ENCODE results near the gene QDPR. TPM values are rescaled to one million over a fixed set of nuclear protein-coding genes. Genes with fewer than 3 reads are reported as not detected.

Gene QDPR
- total and polyA plus RNA-seq, 2 donors (not counting 1 experiment from before 2014, with no cell fraction given) = 2.7 to 8.1 TPM

DNA sequence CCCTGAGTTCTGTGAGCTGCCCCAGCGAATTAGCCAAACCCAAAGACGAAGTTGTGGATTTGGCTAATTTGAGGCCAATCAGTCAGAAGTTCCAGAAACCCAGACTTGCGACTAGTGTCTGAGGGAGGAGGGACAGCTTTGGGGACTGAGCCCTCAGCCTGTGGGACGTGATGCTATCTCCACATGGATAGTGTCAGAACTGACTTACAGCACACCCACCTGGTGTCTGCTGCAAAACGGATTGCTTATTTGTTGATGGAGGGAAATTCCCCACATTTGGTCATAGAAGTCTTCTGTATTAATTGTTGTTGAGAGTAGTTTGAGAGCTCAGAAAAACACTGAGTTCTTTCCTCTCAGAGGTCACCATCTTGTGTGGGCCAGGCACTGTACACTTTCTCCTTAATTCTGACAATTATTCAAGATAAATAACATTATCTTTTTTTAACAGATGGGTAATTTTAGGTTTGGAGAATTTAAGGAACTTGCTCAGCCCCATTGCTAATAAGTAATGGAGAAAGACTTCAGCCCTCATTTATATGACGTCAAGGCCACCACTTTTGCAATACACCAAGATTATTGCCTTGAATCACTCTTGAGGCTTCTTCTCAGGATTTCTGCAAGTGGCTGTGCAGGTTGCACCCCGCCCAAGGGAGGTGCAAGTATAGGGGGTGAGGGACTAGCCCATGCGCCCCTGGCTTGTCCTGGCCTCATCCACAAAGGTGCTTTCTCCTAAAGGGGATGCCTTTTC lies 19.8 kb upstream of the QDPR start:
- Histone ChIP-seq H3K4me2 (replicated peaks; ENCODE audit: low read depth, low read length, poor library complexity, severe bottlenecking) (no peak overlapping the region), H3K79me2 (ENCODE audit: control insufficient read depth, insufficient read depth, low read length) (no peaks in the 10 kb centered on the region), H3K36me3 (replicated peaks in 1 of 2; ENCODE audit: control extremely low read depth in 1 of 2, control insufficient read depth in 1 of 2, extremely low read depth in 1 of 2, insufficient read depth in 2 of 2, low read length in 1 of 2) (no peaks in the 10 kb centered on the region), H3K9me3 (ENCODE audit: control extremely low read depth in 1 of 3, control insufficient read depth in 2 of 3, insufficient read depth in 1 of 3, low read length in 2 of 3) (peaks cover 0 to 1% (median 0%) of the 10 kb centered on the region in 3 donors), H4K20me1 (ENCODE audit: control insufficient read depth, insufficient read depth, low read length, poor library complexity, severe bottlenecking) (no peaks in the 10 kb centered on the region), H2AFZ (ENCODE audit: insufficient read depth, low read depth, low read length, poor library complexity, severe bottlenecking) (no peak overlapping the region), H3K27ac (ENCODE audit: low read length in 2 of 2) (no peak overlapping the region), H3K4me3 (ENCODE audit: control extremely low read depth in 1 of 5, extremely low read depth in 1 of 5, insufficient read depth in 1 of 5, low read depth in 2 of 5, low read length in 4 of 5) (no peak overlapping the region), H3K9ac (ENCODE audit: low read length) (no peak overlapping the region), H3K4me1 (ENCODE audit: control insufficient read depth in 2 of 2, insufficient read depth in 2 of 2, low read length in 2 of 2) (no peaks in the 10 kb centered on the region), H3K27me3 (replicated peaks in 1 of 4; ENCODE audit: control extremely low read depth in 1 of 4, control insufficient read depth in 3 of 4, insufficient read depth in 4 of 4, low read length in 3 of 4) (peaks cover 0 to 4% (median 0%) of the 10 kb centered on the region in 4 experiments)
- Mint-ChIP-seq H3K27me3 (peaks cover 24% of the 10 kb centered on the region), H3K27ac (no peak overlapping the region), H3K9me3 (ENCODE audit: insufficient read depth) (no peaks in the 10 kb centered on the region), H3K4me1 (no peaks in the 10 kb centered on the region), H3K4me3 (no peak overlapping the region)
- ChIA-PET POLR2A (no interaction called here), CTCF (interaction anchor here (1.3 kb wide), 1 partner anchor 105 kb away, joined by 3 read pairs; no protein-coding TSS in a partner anchor)
- TF ChIP-seq CTCF (IDR thresholded peaks at IDR 0.05) (no peak), EZH2 (IDR thresholded peaks at IDR 0.05; ENCODE audit: borderline replicate concordance, insufficient read depth, low read depth, low read length, poor library complexity, severe bottlenecking) (no peak)
- DNase-seq (no peak), ATAC-seq (ENCODE audit: low read depth) (no peak)
- WGBS (ENCODE audit: insufficient coverage) = 70% methylated on average over 2 of the region's 8 CpGs
- intact Hi-C loops (cut with micrococcal nuclease) = no loop called here

DNA sequence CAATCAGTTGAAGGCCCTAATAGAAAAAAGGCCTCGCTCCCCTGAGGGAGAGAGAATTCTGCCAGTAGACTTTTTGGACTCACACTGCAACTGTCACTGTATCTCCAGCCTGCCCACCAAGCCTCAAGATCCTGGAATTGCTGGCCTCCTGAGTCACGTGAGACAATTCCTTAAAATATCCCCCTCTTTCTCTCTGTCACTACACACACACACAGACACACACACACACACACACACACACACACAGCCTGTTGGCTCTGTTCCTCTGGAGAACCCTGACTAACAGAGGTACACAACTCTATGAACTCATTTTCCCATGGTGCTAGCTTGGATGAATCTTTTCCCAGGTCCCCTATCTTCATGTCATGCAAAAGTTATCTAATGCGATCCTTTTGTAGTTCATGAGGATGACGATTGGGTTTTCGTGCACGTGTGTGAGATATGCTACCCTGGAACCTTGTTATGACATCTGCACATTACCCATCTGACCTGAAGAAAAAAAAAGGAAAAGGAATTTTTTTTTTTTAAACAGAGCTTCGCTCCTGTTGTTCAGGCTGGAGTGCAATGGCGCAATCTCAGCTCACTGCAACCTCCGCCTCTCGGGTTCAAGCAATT lies 16.8 kb upstream of the QDPR start:
- no peak overlapping the region for H3K4me3 Mint-ChIP-seq
- Histone ChIP-seq H3K27ac (ENCODE audit: low read length in 2 of 2) (no peak overlapping the region), H4K20me1 (ENCODE audit: control insufficient read depth, insufficient read depth, low read length, poor library complexity, severe bottlenecking) (no peaks in the 10 kb centered on the region), H3K4me2 (replicated peaks; ENCODE audit: low read depth, low read length, poor library complexity, severe bottlenecking) (no peak overlapping the region), H3K9me3 (ENCODE audit: control extremely low read depth in 1 of 3, control insufficient read depth in 2 of 3, insufficient read depth in 1 of 3, low read length in 2 of 3) (no peaks in the 10 kb centered on the region), H3K79me2 (ENCODE audit: control insufficient read depth, insufficient read depth, low read length) (no peaks in the 10 kb centered on the region), H3K27me3 (replicated peaks in 1 of 4; ENCODE audit: control extremely low read depth in 1 of 4, control insufficient read depth in 3 of 4, insufficient read depth in 4 of 4, low read length in 3 of 4) (peaks cover 0 to 4% (median 1%) of the 10 kb centered on the region in 4 experiments), H3K36me3 (replicated peaks in 1 of 2; ENCODE audit: control extremely low read depth in 1 of 2, control insufficient read depth in 1 of 2, extremely low read depth in 1 of 2, insufficient read depth in 2 of 2, low read length in 1 of 2) (no peaks in the 10 kb centered on the region), H3K4me1 (ENCODE audit: control insufficient read depth in 2 of 2, insufficient read depth in 2 of 2, low read length in 2 of 2) (no peaks in the 10 kb centered on the region), H3K9ac (ENCODE audit: low read length) (no peak overlapping the region), H2AFZ (ENCODE audit: insufficient read depth, low read depth, low read length, poor library complexity, severe bottlenecking) (no peak overlapping the region), H3K4me3 (ENCODE audit: control extremely low read depth in 1 of 5, extremely low read depth in 1 of 5, insufficient read depth in 1 of 5, low read depth in 2 of 5, low read length in 4 of 5) (no peak overlapping the region)
- peaks cover 27% of the 10 kb centered on the region for H3K27me3 Mint-ChIP-seq
- no peak overlapping the region for H3K27ac Mint-ChIP-seq
- ATAC-seq (ENCODE audit: low read depth) (no peak), DNase-seq (no peak)
- TF ChIP-seq CTCF (IDR thresholded peaks at IDR 0.05) = no peak
- no peak for TF ChIP-seq EZH2 (IDR thresholded peaks at IDR 0.05; ENCODE audit: borderline replicate concordance, insufficient read depth, low read depth, low read length, poor library complexity, severe bottlenecking)
- ChIA-PET CTCF (no interaction called here), POLR2A (no interaction called here)
- WGBS (ENCODE audit: insufficient coverage) = 90% methylated on average over 4 of the region's 10 CpGs
- no peaks in the 10 kb centered on the region for H3K9me3 Mint-ChIP-seq (ENCODE audit: insufficient read depth)
- no peaks in the 10 kb centered on the region for H3K4me1 Mint-ChIP-seq
- intact Hi-C loops (cut with micrococcal nuclease) = no loop called here

Measured in B cell (primary cell).